ENCODE measurements around the gene TRIO. TPM values are rescaled to one million over a fixed set of nuclear protein-coding genes. Genes with fewer than 3 reads are reported as not detected.

Gene TRIO
- polyA plus RNA-seq, 4 donors = 103 to 182 (median 111) TPM

GRCh38 chr5:14145435-14146334, 2.5 kb downstream of the TRIO start:
- DNase-seq (ENCODE audit: low read depth in 4 of 4, low spot score in 3 of 4) = no peak

- DNase-seq (ENCODE audit: low read depth in 4 of 4, low spot score in 3 of 4) = no peak
These were observed 3.6 kb downstream of the TRIO start for GRCh38 chr5:14146725-14147124.

GRCh38 chr5:14147210-14147609, 4.1 kb downstream of the TRIO start:
- DNase-seq (ENCODE audit: low read depth in 4 of 4, low spot score in 3 of 4) = no peak

- DNase-seq (ENCODE audit: low read depth in 4 of 4, low spot score in 3 of 4) = no peak
These were observed 5.3 kb downstream of the TRIO start for GRCh38 chr5:14148483-14148882.

GRCh38 chr5:14148890-14149671, 5.9 kb downstream of the TRIO start:
- no peak for DNase-seq (ENCODE audit: low read depth in 4 of 4, low spot score in 3 of 4)

GRCh38 chr5:14149672-14150274, 6.6 kb downstream of the TRIO start:
- DNase-seq (ENCODE audit: low read depth in 4 of 4, low spot score in 3 of 4) = no peak

GRCh38 chr5:14151416-14151815, 8.3 kb downstream of the TRIO start:
- DNase-seq (ENCODE audit: low read depth in 4 of 4, low spot score in 3 of 4) = no peak

GRCh38 chr5:14153071-14153864, 10.1 kb downstream of the TRIO start:
- DNase-seq (ENCODE audit: low read depth in 4 of 4, low spot score in 3 of 4) = no peak

GRCh38 chr5:14153932-14154731, 11.0 kb downstream of the TRIO start:
- no peak for DNase-seq (ENCODE audit: low read depth in 4 of 4, low spot score in 3 of 4)

GRCh38 chr5:14155075-14155474, 11.9 kb downstream of the TRIO start:
- no peak for DNase-seq (ENCODE audit: low read depth in 4 of 4, low spot score in 3 of 4)

GRCh38 chr5:14155739-14156138, 12.6 kb downstream of the TRIO start:
- DNase-seq (ENCODE audit: low read depth in 4 of 4, low spot score in 3 of 4) = no peak

GRCh38 chr5:14156290-14156649, 13.1 kb downstream of the TRIO start:
- DNase-seq (ENCODE audit: low read depth in 4 of 4, low spot score in 3 of 4) = no peak

GRCh38 chr5:14156650-14157492, 13.7 kb downstream of the TRIO start:
- no peak for DNase-seq (ENCODE audit: low read depth in 4 of 4, low spot score in 3 of 4)

- DNase-seq (ENCODE audit: low read depth in 4 of 4, low spot score in 3 of 4) = no peak
These were observed 14.3 kb downstream of the TRIO start for GRCh38 chr5:14157493-14157782.

GRCh38 chr5:14158890-14159666, 15.9 kb downstream of the TRIO start:
- no peak for DNase-seq (ENCODE audit: low read depth in 4 of 4, low spot score in 3 of 4)

- DNase-seq (ENCODE audit: low read depth in 4 of 4, low spot score in 3 of 4) = no peak
These were observed 18.8 kb downstream of the TRIO start for GRCh38 chr5:14161825-14162556.

All from left renal pelvis (tissue), 4 donors.